Activated B cell treated with CpG ODN at 0.5 μM for 24 hours (primary cell): Measurements from ENCODE around the gene ESYT2. TPM values are rescaled to one million over a fixed set of nuclear protein-coding genes. Genes with fewer than 3 reads are reported as not detected.

Experiments used
- ATAC-seq: fragments of 200-7000 bp; cut with Tn5 transposase; one replicate; pipeline ENCODE4 v1.10.0; 2021; ENCODE audit warnings: low read depth, mild to moderate bottlenecking, moderate library complexity
- CTCF ChIA-PET: fragments of 350-600 bp; sonication (Branson Sonifier 250); formaldehyde crosslinking; loops from one replicate; lab custom pipeline; 2021; ENCODE audit warnings: antibody characterized with exemption; lab: Charles Lee
- POLR2A ChIA-PET: fragments of 350-600 bp; sonication (Branson Sonifier 250); formaldehyde crosslinking; loops from one replicate; lab custom pipeline; 2021; ENCODE audit warnings: antibody characterized with exemption; lab: Charles Lee
- DNase-seq: peaks from one replicate; pipeline ENCODE4 v3.0.0; 2022
- H3K27ac Mint-ChIP-seq: one replicate; pipeline ENCODE4 v1.8.0; 2020; ENCODE audit warnings: mixed read lengths
- H3K27me3 Mint-ChIP-seq: one replicate; pipeline ENCODE4 v1.8.0; 2021; ENCODE audit warnings: mixed read lengths
- H3K36me3 Mint-ChIP-seq: one replicate; pipeline ENCODE4 v1.8.0; 2021; ENCODE audit warnings: low read depth, mixed read lengths
- H3K4me1 Mint-ChIP-seq: one replicate; pipeline ENCODE4 v1.8.0; 2021; ENCODE audit warnings: mixed read lengths
- H3K4me3 Mint-ChIP-seq: one replicate; pipeline ENCODE4 v1.8.0; 2020; ENCODE audit warnings: mild to moderate bottlenecking, mixed read lengths
- H3K9me3 Mint-ChIP-seq: one replicate; pipeline ENCODE4 v1.8.0; 2020; ENCODE audit warnings: mixed read lengths
- intact Hi-C: fragments of 100-400 bp; cut with micrococcal nuclease; formaldehyde crosslinking; loops from one replicate; pipeline ENCODE4 v1.15.1; 2024
- total RNA-seq: library from RNA; stranded (reverse); gene quantifications from 2 replicates; pipeline ENCODE4 v1.2.3, GENCODE V29; 2022
- TF ChIP-seq, protein P1 (sequence below): fragments of 200-600 bp; IDR thresholded peaks from one replicate; pipeline ENCODE4 v1.8.0; 2022; ENCODE audit warnings: antibody characterized with exemption, mild to moderate bottlenecking

Gene ESYT2
- total RNA-seq, 1 donor from 2014 or later, result 21.3 TPM

GRCh38 chr7:158763454-158764033, 65.8 kb downstream of the ESYT2 start:
- H3K9me3 Mint-ChIP-seq, result no peaks in the 10 kb centered on the region
- intact Hi-C loops, result no loop called here
- CTCF ChIA-PET, result no interaction called here
- H3K4me1 Mint-ChIP-seq, result no peaks in the 10 kb centered on the region
- DNase-seq (no peak), ATAC-seq (no peak)
- H3K36me3 Mint-ChIP-seq, result peaks cover 71% of the 10 kb centered on the region
- no peak overlapping the region for H3K27ac Mint-ChIP-seq
- no peak overlapping the region for H3K4me3 Mint-ChIP-seq
- TF ChIP-seq, protein P1, sequence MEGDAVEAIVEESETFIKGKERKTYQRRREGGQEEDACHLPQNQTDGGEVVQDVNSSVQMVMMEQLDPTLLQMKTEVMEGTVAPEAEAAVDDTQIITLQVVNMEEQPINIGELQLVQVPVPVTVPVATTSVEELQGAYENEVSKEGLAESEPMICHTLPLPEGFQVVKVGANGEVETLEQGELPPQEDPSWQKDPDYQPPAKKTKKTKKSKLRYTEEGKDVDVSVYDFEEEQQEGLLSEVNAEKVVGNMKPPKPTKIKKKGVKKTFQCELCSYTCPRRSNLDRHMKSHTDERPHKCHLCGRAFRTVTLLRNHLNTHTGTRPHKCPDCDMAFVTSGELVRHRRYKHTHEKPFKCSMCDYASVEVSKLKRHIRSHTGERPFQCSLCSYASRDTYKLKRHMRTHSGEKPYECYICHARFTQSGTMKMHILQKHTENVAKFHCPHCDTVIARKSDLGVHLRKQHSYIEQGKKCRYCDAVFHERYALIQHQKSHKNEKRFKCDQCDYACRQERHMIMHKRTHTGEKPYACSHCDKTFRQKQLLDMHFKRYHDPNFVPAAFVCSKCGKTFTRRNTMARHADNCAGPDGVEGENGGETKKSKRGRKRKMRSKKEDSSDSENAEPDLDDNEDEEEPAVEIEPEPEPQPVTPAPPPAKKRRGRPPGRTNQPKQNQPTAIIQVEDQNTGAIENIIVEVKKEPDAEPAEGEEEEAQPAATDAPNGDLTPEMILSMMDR, result no peak
- H3K27me3 Mint-ChIP-seq, result no peaks in the 10 kb centered on the region
- POLR2A ChIA-PET, result no interaction called here

DNA sequence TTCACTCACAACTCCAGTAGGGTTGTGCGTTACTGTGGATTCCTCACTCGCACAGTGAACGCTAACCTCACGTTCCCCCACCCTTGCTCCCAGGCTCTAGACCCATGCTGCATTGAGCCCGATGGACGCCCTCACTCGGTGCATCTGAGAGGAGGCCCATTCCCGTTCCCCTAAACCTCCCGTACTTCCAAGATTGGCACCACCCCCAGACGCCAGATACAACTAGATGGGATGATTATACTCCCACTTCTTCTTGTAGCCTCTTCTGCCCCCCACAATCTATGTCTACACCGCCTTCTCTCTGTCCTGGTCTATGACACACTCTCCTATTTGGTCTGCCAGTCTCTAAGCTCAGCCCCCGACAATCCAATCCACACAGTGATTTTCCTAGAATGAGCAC, 67.4 kb downstream of the ESYT2 start:
- intact Hi-C loops, result no loop called here

DNA sequence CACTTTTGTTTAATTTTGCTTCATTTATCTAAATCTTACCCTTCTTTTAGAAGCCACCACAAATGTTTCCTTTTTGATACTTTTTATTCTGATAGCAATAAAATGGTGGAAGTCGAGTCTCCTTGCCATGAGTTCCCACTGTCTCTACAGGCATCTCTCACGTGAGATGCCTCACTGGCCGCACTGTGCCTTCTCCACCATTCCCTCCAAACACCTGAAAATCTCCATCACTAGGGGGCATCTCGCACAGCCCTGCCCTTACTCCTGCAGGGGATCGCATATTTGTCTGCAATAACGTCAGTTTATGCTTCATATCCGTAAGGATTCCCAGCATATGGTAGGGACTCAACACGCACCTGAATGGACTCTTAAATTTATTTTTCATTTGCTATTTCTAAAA, 68.4 kb downstream of the ESYT2 start:
- no peaks in the 10 kb centered on the region for H3K4me1 Mint-ChIP-seq
- no peaks in the 10 kb centered on the region for H3K27me3 Mint-ChIP-seq
- ATAC-seq (no peak), DNase-seq (no peak)
- POLR2A ChIA-PET, result no interaction called here
- H3K9me3 Mint-ChIP-seq, result no peaks in the 10 kb centered on the region
- TF ChIP-seq, protein P1, result no peak
- CTCF ChIA-PET, result no interaction called here
- no peak overlapping the region for H3K4me3 Mint-ChIP-seq
- intact Hi-C loops, result no loop called here
- H3K36me3 Mint-ChIP-seq, result peaks cover 73% of the 10 kb centered on the region
- H3K27ac Mint-ChIP-seq, result no peak overlapping the region

More for the DNA sequence above, 67.4 kb downstream of the ESYT2 start:
- peaks cover 78% of the 10 kb centered on the region for H3K36me3 Mint-ChIP-seq
- TF ChIP-seq, protein P1, result no peak
- CTCF ChIA-PET, result no interaction called here
- H3K4me3 Mint-ChIP-seq, result no peak overlapping the region
- no peak overlapping the region for H3K27ac Mint-ChIP-seq
- POLR2A ChIA-PET, result no interaction called here
- no peaks in the 10 kb centered on the region for H3K27me3 Mint-ChIP-seq
- DNase-seq (no peak), ATAC-seq (no peak)
- H3K4me1 Mint-ChIP-seq, result no peaks in the 10 kb centered on the region
- H3K9me3 Mint-ChIP-seq, result no peaks in the 10 kb centered on the region

DNA sequence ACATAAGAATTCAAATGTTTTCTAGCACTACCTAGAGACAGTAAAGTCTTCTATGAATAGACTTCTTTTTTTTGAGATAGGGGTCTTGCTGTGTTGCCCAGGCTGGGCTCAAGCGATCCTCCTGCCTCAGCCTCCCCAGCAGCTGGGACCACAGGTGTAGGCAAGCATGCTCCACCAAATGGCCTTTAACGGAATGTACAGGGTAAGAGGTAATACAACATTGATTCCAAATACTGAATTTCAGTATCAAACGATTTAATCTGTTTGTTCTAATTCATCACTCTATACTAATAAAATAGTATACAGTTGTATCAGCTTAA, 68.9 kb downstream of the ESYT2 start:
- CTCF ChIA-PET, result no interaction called here
- POLR2A ChIA-PET, result no interaction called here

DNA sequence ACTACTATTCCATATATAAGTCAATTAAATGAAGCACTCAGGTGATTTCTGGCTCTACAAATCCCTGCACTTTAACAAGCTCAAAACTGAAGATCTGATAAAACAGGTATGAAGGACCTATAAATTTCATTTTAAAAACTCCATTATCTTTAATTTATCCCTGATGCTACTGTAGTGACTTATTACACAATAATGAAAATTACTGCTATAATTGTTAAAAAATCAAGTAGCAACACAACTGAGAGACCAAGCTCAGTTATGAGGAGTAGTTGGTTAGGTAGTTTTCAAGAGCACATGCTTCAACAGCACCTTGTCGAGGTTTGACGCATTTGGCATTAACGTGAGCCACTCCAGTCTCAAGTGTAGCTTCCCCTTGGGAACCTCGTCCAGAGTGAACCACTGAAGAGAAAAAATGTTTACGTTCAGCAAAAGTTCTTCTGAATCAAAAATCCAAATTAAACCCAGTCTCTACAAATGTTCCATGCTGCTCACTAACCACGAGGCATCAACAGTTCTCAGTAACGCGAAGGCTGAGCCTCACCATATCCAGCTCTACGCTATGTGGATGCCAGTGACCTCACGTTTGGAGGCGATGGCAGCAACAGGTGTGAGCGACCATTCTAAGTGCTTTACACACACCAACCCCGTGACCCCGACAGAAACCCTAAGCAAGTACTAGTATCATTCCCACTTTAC, 69.4 kb downstream of the ESYT2 start:
- ATAC-seq, result no peak
- Mint-ChIP-seq H3K27ac (no peak overlapping the region), H3K9me3 (no peaks in the 10 kb centered on the region), H3K4me1 (no peaks in the 10 kb centered on the region), H3K4me3 (no peak overlapping the region), H3K36me3 (peaks cover 81% of the 10 kb centered on the region), H3K27me3 (no peaks in the 10 kb centered on the region)
- intact Hi-C loops, result no loop called here
- POLR2A ChIA-PET, result no interaction called here
- CTCF ChIA-PET, result no interaction called here
- TF ChIP-seq, protein P1, result no peak
- DNase-seq, result no peak

More for the DNA sequence above, 68.9 kb downstream of the ESYT2 start:
- Mint-ChIP-seq H3K4me3 (no peak overlapping the region), H3K9me3 (no peaks in the 10 kb centered on the region), H3K4me1 (no peaks in the 10 kb centered on the region), H3K36me3 (peaks cover 76% of the 10 kb centered on the region), H3K27ac (no peak overlapping the region), H3K27me3 (no peaks in the 10 kb centered on the region)
- intact Hi-C loops, result no loop called here
- no peak for DNase-seq
- TF ChIP-seq, protein P1, result no peak
- no peak for ATAC-seq
